K562 (cell line): ENCODE measurements around the gene ZNF652. TPM values are rescaled to one million over a fixed set of nuclear protein-coding genes. Genes with fewer than 3 reads are reported as not detected.

ENCODE experiments used
- ARID2 ChIP-seq: fragments of 450-650 bp; IDR thresholded peaks from 2 replicates; pipeline ENCODE4 v1.6.1; 2017; ENCODE audit warnings: antibody characterized with exemption, mild to moderate bottlenecking
- BRD9 ChIP-seq: fragments of 450-650 bp; IDR thresholded peaks from 2 replicates; pipeline ENCODE4 v1.6.1; 2018; ENCODE audit warnings: low read depth; ENCODE audit not compliant: partially characterized antibody
- CBX5 ChIP-seq: IDR thresholded peaks from 2 replicates; pipeline ENCODE4 v1.6.1; 2014; ENCODE audit warnings: low read depth, borderline replicate concordance
- DMBX1 ChIP-seq: fragments of 250-450 bp; sonication (Bioruptor Pico); IDR thresholded peaks from 2 replicates; pipeline ENCODE4 v1.8.0; 2022; ENCODE audit warnings: inconsistent platforms, mild to moderate bottlenecking, moderate library complexity, borderline replicate concordance
- GABPB2 ChIP-seq: fragments of 250-450 bp; sonication (Bioruptor Pico); conservative IDR thresholded peaks from 2 replicates; pipeline ENCODE4 v1.5.1; 2021; ENCODE audit warnings: mild to moderate bottlenecking
- KAT7 ChIP-seq: sonication (generic); formaldehyde crosslinking; IDR thresholded peaks from 2 replicates; pipeline ENCODE4 v1.8.0; 2022; ENCODE audit warnings: missing genetic modification reagents, mild to moderate bottlenecking, borderline replicate concordance
- KDM5B ChIP-seq: fragments of 200-600 bp; sonication (generic); IDR thresholded peaks from 2 replicates; pipeline ENCODE4 v1.6.1; 2012; ENCODE audit warnings: low read depth, mild to moderate bottlenecking, moderate library complexity, low read length, control low read depth, inconsistent platforms; ENCODE audit not compliant: insufficient replicate concordance
- MAZ ChIP-seq, 2 experiments: fragments of 450-650 bp in 1 of 2; sonication (generic) in 1 of 2; formaldehyde crosslinking; IDR thresholded peaks in 1 of 2; conservative IDR thresholded peaks in 1 of 2; 2 replicates each; pipeline versions ENCODE4 v1.4.0 to v1.5.0; 2020; ENCODE audit warnings: mild to moderate bottlenecking in 1 of 2, missing genetic modification reagents in 1 of 2
- NFE2 ChIP-seq: IDR thresholded peaks from 2 replicates; pipeline ENCODE4 v1.6.1; 2014; ENCODE audit warnings: antibody characterized with exemption, low read depth
- NFXL1 ChIP-seq: fragments of 450-650 bp; formaldehyde crosslinking; IDR thresholded peaks from 2 replicates; pipeline ENCODE4 v1.4.0; 2021; ENCODE audit warnings: mild to moderate bottlenecking
- NR0B1 ChIP-seq: fragments of 450-650 bp; IDR thresholded peaks from one replicate; pipeline ENCODE4 v1.6.1; 2018; ENCODE audit warnings: mild to moderate bottlenecking, moderate library complexity; ENCODE audit not compliant: partially characterized antibody
- PHF21A ChIP-seq: fragments of 450-650 bp; IDR thresholded peaks from 2 replicates; pipeline ENCODE4 v1.6.1; 2017; ENCODE audit warnings: low read depth, borderline replicate concordance
- RAD51 ChIP-seq: fragments of 450-650 bp; IDR thresholded peaks from 2 replicates; pipeline ENCODE4 v1.7.1; 2016; ENCODE audit warnings: low read depth, mild to moderate bottlenecking, borderline replicate concordance
- SNIP1 ChIP-seq: fragments of 450-650 bp; IDR thresholded peaks from 2 replicates; pipeline ENCODE4 v1.7.1; 2017; ENCODE audit warnings: low read depth, mild to moderate bottlenecking
- SREBF1 ChIP-seq: fragments of 150-350 bp; IDR thresholded peaks from 2 replicates; pipeline ENCODE4 v1.6.1; 2014; ENCODE audit warnings: antibody characterized with exemption, low read depth, low read length, borderline replicate concordance
- STAT5B ChIP-seq: fragments of 250-450 bp; sonication (Bioruptor Pico); IDR thresholded peaks from 2 replicates; pipeline ENCODE4 v1.8.0; 2021; ENCODE audit warnings: mild to moderate bottlenecking, inconsistent platforms
- TBL1XR1 ChIP-seq, 2 experiments: IDR thresholded peaks; 2 replicates each; pipeline ENCODE4 v1.6.1; 2012; ENCODE audit warnings: improper control_type of control experiment in 2 of 2, low read length in 2 of 2, mild to moderate bottlenecking in 1 of 2
- TSC22D4 ChIP-seq: fragments of 450-650 bp; IDR thresholded peaks from 2 replicates; pipeline ENCODE4 v1.6.1; 2016; ENCODE audit warnings: missing genetic modification characterization, missing biosample characterization, control low read depth
- XRCC3 ChIP-seq: fragments of 450-650 bp; IDR thresholded peaks from 2 replicates; pipeline ENCODE4 v1.6.1; 2017; ENCODE audit warnings: mild to moderate bottlenecking, moderate library complexity
- ZHX1 ChIP-seq: fragments of 150-350 bp; conservative IDR thresholded peaks from 2 replicates; pipeline ENCODE4 v1.6.1; 2014; ENCODE audit warnings: low read length
- ZNF239 ChIP-seq: fragments of 250-450 bp; sonication (Bioruptor Pico); IDR thresholded peaks from 2 replicates; pipeline ENCODE4 v1.4.0; 2020; ENCODE audit warnings: mild to moderate bottlenecking
- polyA plus RNA-seq, 8 experiments: library from polyadenylated mRNA; depleted of rRNA in 4 of 8; stranded (reverse) in 5 of 8; unstranded in 3 of 8; fragments of >200 nt; fragmentation: Nextera tagmentation in 2 of 8; fragmentation: Illumina TruSeq in 1 of 8; extraction: Ambion mirVana in 2 of 8; extraction: Trizol in 1 of 8; gene quantifications; 2 replicates each; pipeline versions ENCODE4 v1.2.1 to v1.2.3, GENCODE V29; 2011 to 2014; ENCODE audit warnings: inconsistent platforms in 1 of 8, missing spikeins in 1 of 8
- total RNA-seq, 7 experiments: library from RNA; depleted of rRNA in 6 of 7; stranded (reverse); fragments of >200 nt in 6 of 7; fragmentation: Illumina TruSeq in 2 of 7; extraction: Trizol in 2 of 7; gene quantifications; 2 replicates each; pipeline versions ENCODE4 v1.2.1 to v1.2.3, GENCODE V29; 2011 to 2021; ENCODE audit warnings: low replicate concordance in 1 of 7
- TF ChIP-seq, protein P1 (sequence below): fragments of 450-650 bp; conservative IDR thresholded peaks from 2 replicates; pipeline ENCODE4 v1.6.1; 2016; ENCODE audit warnings: missing genetic modification characterization, low read depth, mild to moderate bottlenecking, control low read depth, missing compliant biosample characterization
- TF ChIP-seq, protein P2 (sequence below): sonication (generic); formaldehyde crosslinking; IDR thresholded peaks from 2 replicates; pipeline ENCODE4 v1.8.0; 2022; ENCODE audit warnings: missing genetic modification reagents, mild to moderate bottlenecking, moderate library complexity, borderline replicate concordance

Gene ZNF652
- total and polyA plus RNA-seq, 9 of the 15 experiments (the other 6 are each of a cell fraction or from before 2014, with no cell fraction given): 5.1 to 15.5 (median 7.8) TPM

DNA sequence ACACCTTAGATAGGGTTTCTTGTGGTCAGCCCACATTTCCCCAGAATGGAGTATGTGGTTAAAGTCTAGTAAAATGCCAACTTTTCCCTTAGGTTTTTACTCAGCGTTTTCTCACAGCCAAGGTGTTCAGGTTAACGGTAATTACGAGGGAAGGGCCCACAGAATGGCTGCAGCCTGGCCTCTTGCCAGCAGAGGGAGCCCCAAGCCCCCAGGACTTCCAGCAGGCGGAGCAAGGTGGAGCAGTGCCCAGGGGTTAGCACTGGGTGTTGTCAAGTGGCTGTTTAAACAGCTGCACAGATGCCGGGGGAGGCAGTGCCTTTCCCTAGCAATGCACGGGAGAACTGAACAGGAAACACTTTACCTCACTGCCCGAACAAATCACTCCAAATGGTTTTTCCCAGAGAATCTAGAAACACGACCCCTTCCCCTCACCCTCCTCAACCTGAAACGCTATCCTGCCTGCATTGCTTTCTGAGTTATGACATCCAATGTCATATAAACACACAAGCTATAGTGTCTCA lies 46.0 kb upstream of the ZNF652 start (continued):
- TF ChIP-seq XRCC3 (no peak), SREBF1 (no peak), KAT7 (no peak), GABPB2 (CRISPR knock-in tag) (no peak), TBL1XR1 (IDR thresholded peaks at IDR 0.05; ENCODE audit: low read length in 2 of 2) (no peak; a peak in 1 of 4 replicates), RAD51 (no peak), NFE2 (no peak), CBX5 (no peak), DMBX1 (CRISPR knock-in tag) (no peak), KDM5B (no peak), NFXL1 (CRISPR knock-in tag) (no peak), ZHX1 (no peak), BRD9 (no peak), NR0B1 (no peak), SNIP1 (no peak), MAZ (CRISPR knock-in tag; conservative IDR thresholded peaks at IDR 0.05 in 1 of 2, IDR thresholded peaks at IDR 0.05 in 1 of 2) (peak in 1 of 2 experiments; percentile 46; a peak in 1 of 4 replicates), PHF21A (no peak), ARID2 (peak; percentile 57; the same call in 1 of the 2 replicates), STAT5B (CRISPR knock-in tag) (no peak), TSC22D4 (tag) (no peak), ZNF239 (CRISPR knock-in tag) (no peak)
- TF ChIP-seq, protein P1, sequence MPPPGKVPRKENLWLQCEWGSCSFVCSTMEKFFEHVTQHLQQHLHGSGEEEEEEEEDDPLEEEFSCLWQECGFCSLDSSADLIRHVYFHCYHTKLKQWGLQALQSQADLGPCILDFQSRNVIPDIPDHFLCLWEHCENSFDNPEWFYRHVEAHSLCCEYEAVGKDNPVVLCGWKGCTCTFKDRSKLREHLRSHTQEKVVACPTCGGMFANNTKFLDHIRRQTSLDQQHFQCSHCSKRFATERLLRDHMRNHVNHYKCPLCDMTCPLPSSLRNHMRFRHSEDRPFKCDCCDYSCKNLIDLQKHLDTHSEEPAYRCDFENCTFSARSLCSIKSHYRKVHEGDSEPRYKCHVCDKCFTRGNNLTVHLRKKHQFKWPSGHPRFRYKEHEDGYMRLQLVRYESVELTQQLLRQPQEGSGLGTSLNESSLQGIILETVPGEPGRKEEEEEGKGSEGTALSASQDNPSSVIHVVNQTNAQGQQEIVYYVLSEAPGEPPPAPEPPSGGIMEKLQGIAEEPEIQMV (tag): no peak
- TF ChIP-seq, protein P2, sequence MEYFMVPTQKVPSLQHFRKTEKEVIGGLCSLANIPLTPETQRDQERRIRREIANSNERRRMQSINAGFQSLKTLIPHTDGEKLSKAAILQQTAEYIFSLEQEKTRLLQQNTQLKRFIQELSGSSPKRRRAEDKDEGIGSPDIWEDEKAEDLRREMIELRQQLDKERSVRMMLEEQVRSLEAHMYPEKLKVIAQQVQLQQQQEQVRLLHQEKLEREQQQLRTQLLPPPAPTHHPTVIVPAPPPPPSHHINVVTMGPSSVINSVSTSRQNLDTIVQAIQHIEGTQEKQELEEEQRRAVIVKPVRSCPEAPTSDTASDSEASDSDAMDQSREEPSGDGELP (CRISPR knock-in tag): peak; percentile 75; the same call in 1 of the 2 replicates
